ENCODE measurements around the gene TPST1.

The TPST1 gene

GRCh38 chr7:66257481-66257880, 52.3 kb downstream of the TPST1 start:
- no peak for TF ChIP-seq CTCF (conservative IDR thresholded peaks at IDR 0.05; ENCODE audit: low read depth, low read length)
- DNase-seq (ENCODE audit: low read depth): no peak
- no peak overlapping the region for H3K4me3 ChIP-seq (ENCODE audit: low read length)

DNA sequence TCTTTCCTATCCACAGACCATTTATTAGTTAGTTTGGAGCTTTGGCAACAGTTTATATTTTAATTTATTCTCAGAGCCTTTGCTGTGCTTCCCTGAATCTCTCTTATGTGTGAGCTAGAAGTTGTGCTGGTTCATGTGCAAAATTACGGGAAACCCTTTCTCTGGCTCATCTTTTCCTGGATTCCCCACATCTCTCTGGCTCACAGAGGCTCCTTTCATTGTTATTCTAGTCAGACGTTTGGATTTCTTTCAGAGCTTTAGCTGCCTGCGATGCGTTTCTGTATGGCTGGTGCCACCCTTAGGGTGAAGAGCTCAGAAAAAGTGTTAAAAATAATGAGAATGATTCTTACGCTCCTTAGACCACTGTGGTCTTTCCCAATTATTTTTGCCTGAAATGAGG, 53.3 kb downstream of the TPST1 start:
- DNase-seq (ENCODE audit: low read depth): no peak
- no peak overlapping the region for H3K4me3 ChIP-seq (ENCODE audit: low read length)
- TF ChIP-seq CTCF (conservative IDR thresholded peaks at IDR 0.05; ENCODE audit: low read depth, low read length): no peak

- no peak for TF ChIP-seq CTCF (conservative IDR thresholded peaks at IDR 0.05; ENCODE audit: low read depth, low read length)
- H3K4me3 ChIP-seq (ENCODE audit: low read length): no peak overlapping the region
- no peak for DNase-seq (ENCODE audit: low read depth)
Measured at GRCh38 chr7:66261941-66262340, 56.8 kb downstream of the TPST1 start.

GRCh38 chr7:66263936-66264335, 58.8 kb downstream of the TPST1 start:
- no peak for TF ChIP-seq CTCF (conservative IDR thresholded peaks at IDR 0.05; ENCODE audit: low read depth, low read length)
- H3K4me3 ChIP-seq (ENCODE audit: low read length): no peak overlapping the region
- DNase-seq (ENCODE audit: low read depth): no peak

GRCh38 chr7:66265566-66265965, 60.4 kb downstream of the TPST1 start:
- H3K4me3 ChIP-seq (ENCODE audit: low read length): no peak overlapping the region
- no peak for DNase-seq (ENCODE audit: low read depth)
- TF ChIP-seq CTCF (conservative IDR thresholded peaks at IDR 0.05; ENCODE audit: low read depth, low read length): no peak

DNA sequence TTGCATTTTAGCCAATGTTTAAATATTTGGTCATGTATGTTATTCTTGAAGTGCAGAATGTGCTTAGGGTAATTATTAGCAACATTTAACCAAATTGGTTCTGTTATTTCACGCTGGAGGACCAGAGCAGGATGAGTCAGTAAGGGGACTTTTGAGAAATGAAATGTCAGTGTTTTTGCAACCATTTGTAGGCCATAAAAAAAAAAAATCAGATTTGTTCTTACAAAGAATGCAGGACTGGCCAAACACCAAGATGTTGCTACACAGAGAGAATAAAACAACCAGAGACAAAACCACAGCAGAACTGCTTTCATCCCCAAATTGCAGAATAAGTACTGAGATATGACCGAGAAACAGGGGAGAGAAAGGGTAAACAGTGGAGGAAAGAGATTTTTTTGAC, 62.1 kb downstream of the TPST1 start:
- TF ChIP-seq CTCF (conservative IDR thresholded peaks at IDR 0.05; ENCODE audit: low read depth, low read length): no peak
- DNase-seq (ENCODE audit: low read depth): no peak
- no peak overlapping the region for H3K4me3 ChIP-seq (ENCODE audit: low read length)

DNA sequence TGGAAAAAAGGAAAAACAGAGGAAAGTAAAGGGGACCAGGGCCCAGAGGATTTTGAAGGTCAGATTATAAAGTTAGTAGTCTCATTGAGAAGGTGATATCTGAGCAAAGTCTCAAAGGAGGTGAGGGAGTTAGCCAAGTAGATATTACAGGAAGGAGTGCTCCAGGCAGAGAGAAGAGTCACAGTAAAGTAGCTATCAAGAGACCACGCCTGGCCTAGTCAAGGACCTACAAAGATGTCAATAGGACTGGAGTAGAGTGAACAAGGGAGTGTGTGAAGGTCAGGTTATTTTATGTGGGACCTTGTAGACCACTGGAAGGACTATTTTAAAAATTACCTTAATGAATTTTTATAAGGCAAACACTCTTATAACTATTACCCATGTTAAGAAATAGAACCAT, 64.8 kb downstream of the TPST1 start:
- no peak for DNase-seq (ENCODE audit: low read depth)
- no peak for TF ChIP-seq CTCF (conservative IDR thresholded peaks at IDR 0.05; ENCODE audit: low read depth, low read length)
- no peak overlapping the region for H3K4me3 ChIP-seq (ENCODE audit: low read length)
